GM23248 (cell line): ENCODE results near the gene ZNF45. TPM values are rescaled to one million over a fixed set of nuclear protein-coding genes. Genes with fewer than 3 reads are reported as not detected.

Source experiments
- DNase-seq: peaks from one replicate; pipeline ENCODE4 v3.0.0-alpha.2; 2015
- H2AFZ ChIP-seq: fragments of 200-600 bp; sonication (generic); 2 replicates; pipeline ENCODE4 v1.6.1; 2016; ENCODE audit warnings: antibody characterized with exemption
- H3F3A ChIP-seq: fragments of 200-600 bp; sonication (generic); 2 replicates; pipeline ENCODE4 v1.6.1; 2016; ENCODE audit warnings: mild to moderate bottlenecking, antibody characterized with exemption, mixed run types; ENCODE audit not compliant: insufficient read depth
- H3K27ac ChIP-seq: fragments of 200-600 bp; sonication (generic); 2 replicates; pipeline ENCODE4 v1.5.1; 2016; ENCODE audit warnings: mild to moderate bottlenecking
- H3K27me3 ChIP-seq: fragments of 200-600 bp; sonication (generic); replicated peaks from 2 replicates; pipeline ENCODE4 v1.6.1; 2016; ENCODE audit warnings: mild to moderate bottlenecking; ENCODE audit not compliant: insufficient read depth
- H3K36me3 ChIP-seq: fragments of 200-600 bp; sonication (generic); 2 replicates; pipeline ENCODE4 v1.6.1; 2016; ENCODE audit warnings: low read depth, mild to moderate bottlenecking
- H3K4me1 ChIP-seq: fragments of 200-600 bp; sonication (generic); 2 replicates; pipeline ENCODE4 v1.6.1; 2016; ENCODE audit warnings: mild to moderate bottlenecking; ENCODE audit not compliant: insufficient read depth
- H3K4me2 ChIP-seq: fragments of 200-600 bp; sonication (generic); one replicate; pipeline ENCODE4 v1.6.1; 2016; ENCODE audit warnings: mild to moderate bottlenecking; ENCODE audit not compliant: unreplicated experiment
- H3K4me3 ChIP-seq: fragments of 200-600 bp; sonication (generic); 2 replicates; pipeline ENCODE4 v1.5.1; 2016; ENCODE audit warnings: mild to moderate bottlenecking
- H3K79me2 ChIP-seq: fragments of 200-600 bp; sonication (generic); 2 replicates; pipeline ENCODE4 v1.6.1; 2016; ENCODE audit warnings: mild to moderate bottlenecking; ENCODE audit not compliant: insufficient read depth
- H3K9ac ChIP-seq: fragments of 200-600 bp; sonication (generic); 2 replicates; pipeline ENCODE4 v1.6.1; 2016; ENCODE audit warnings: mild to moderate bottlenecking
- H3K9me2 ChIP-seq: fragments of 200-600 bp; sonication (generic); 2 replicates; pipeline ENCODE4 v1.6.1; 2016; ENCODE audit warnings: mixed run types, mild to moderate bottlenecking, moderate library complexity; ENCODE audit not compliant: insufficient read depth
- H3K9me3 ChIP-seq: fragments of 200-600 bp; sonication (generic); one replicate; pipeline ENCODE4 v1.6.1; 2017; ENCODE audit warnings: low read depth
- H4K20me1 ChIP-seq: fragments of 200-600 bp; sonication (generic); 2 replicates; pipeline ENCODE4 v1.6.0; 2016; ENCODE audit not compliant: insufficient read depth
- EZH2 ChIP-seq: fragments of 200-600 bp; sonication (generic); IDR thresholded peaks from 2 replicates; pipeline ENCODE4 v1.6.1; 2018; ENCODE audit warnings: antibody characterized with exemption, mild to moderate bottlenecking; ENCODE audit not compliant: insufficient read depth, poor library complexity, severe bottlenecking
- EZH2phosphoT487 ChIP-seq: fragments of 200-600 bp; sonication (generic); IDR thresholded peaks from 2 replicates; pipeline ENCODE4 v1.6.1; 2018; ENCODE audit warnings: antibody characterized with exemption, moderate library complexity, mild to moderate bottlenecking, low read depth; ENCODE audit not compliant: insufficient read depth
- WGBS, 2 experiments: methylation state at CpG; one replicate each; pipeline ENCODE4 v1.1.6; 2015 to 2017; ENCODE audit warnings: low lambda C conversion rate in 2 of 2, low coverage in 1 of 2; ENCODE audit errors: missing lambda C conversion rate in 2 of 2; 5-methylcytosine and 5-hydroxymethylcytosine counted together
- in situ Hi-C: fragments of 300-500 bp; cut with MboI; formaldehyde crosslinking; loops from 2 replicates; pipeline ENCODE4 v1.15.0; 2020
- polyA plus RNA-seq: library from polyadenylated mRNA; unstranded; fragments of >200 nt; fragmentation: Nextera tagmentation; extraction: Ambion mirVana; gene quantifications from 2 replicates; pipeline ENCODE4 v1.2.1, GENCODE V29; 2016
- total RNA-seq: library from RNA; depleted of rRNA; stranded (reverse); fragments of >200 nt; shearing (Covaris generic); gene quantifications from 2 replicates; pipeline ENCODE4 v1.2.3, GENCODE V29; 2014

Gene ZNF45
- total and polyA plus RNA-seq, 2 experiments from 2014 or later: 7.7 to 8.9 TPM

GRCh38 chr19:43902399-43902798, 32.7 kb downstream of the ZNF45 start:
- Histone ChIP-seq H3K79me2 (0 out of 2 replicates have a peak, but pooled peaks cover 8% of the 10 kb centered on the region), H3F3A (no peaks in the 10 kb centered on the region), H3K4me3 (peak overlapping the region; percentile 87), H3K36me3 (peaks cover 9% of the 10 kb centered on the region; the same call in 1 of the 2 replicates), H3K4me1 (no peaks in the 10 kb centered on the region), H3K4me2 (peak overlapping the region; percentile 87), H3K9me2 (no peaks in the 10 kb centered on the region), H3K27me3 (no peaks in the 10 kb centered on the region), H3K9me3 (no peaks in the 10 kb centered on the region), H3K27ac (no peak overlapping the region), H3K9ac (no peak overlapping the region), H4K20me1 (no peaks in the 10 kb centered on the region), H2AFZ (peak overlapping the region; percentile 99)
- 91% methylated on average over 4 of the region's 4 CpGs for WGBS, 2 experiments
- no peak for TF ChIP-seq EZH2
- TF ChIP-seq EZH2phosphoT487: no peak
- in situ Hi-C loops: no loop called here
- no peak for DNase-seq

DNA sequence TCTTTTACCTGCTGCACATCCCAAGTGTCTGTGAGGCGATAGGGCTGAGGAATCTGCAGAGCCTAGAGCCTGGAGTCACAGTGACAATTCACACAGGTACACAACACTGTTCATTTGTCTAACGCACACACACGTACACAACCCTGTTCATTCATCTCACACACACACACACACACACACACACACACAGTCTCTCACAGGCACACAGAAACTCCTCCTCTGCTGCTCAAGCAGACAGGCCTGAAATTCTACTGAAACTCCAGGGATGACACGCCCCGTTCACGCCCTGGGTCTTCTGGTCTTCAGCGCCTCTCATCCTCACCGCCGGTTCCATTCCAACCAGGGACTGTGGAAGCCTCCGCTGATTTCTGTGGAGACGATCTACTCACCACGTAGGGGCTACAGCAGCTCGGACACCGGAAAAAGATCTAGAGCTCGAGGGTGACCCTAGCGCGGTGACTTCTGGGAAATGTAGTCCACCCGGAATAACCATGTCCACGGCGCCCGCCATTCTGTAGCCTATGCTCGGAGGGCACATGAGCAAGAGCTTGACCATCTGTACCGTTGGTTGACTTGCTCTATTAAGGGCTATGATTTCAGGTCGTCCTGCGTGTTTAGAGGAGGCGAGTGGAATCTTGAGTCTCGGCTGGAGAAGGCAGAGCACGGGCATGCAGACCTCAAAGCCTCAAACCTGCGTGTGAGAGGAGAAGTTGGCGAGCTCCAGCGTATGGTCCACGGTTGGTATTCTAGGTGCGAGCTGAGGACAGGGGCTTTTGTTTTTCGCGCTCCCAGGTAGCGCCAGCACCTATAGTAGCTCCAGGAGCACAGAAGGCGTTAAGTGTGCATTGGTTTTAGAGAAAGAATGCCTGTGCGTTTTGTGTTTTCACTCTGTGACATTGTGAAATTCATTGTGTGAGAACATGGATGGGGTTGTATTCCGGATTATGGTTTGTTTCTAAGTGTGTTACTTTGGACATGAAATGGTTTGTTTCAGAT, 33.4 kb downstream of the ZNF45 start:
- 11 to 12% methylated on average over 39 of the region's 39 CpGs for WGBS, 2 experiments
- in situ Hi-C loops: no loop called here
- no peak for TF ChIP-seq EZH2phosphoT487
- TF ChIP-seq EZH2: no peak
- Histone ChIP-seq H4K20me1 (no peaks in the 10 kb centered on the region), H3K9ac (peak overlapping the region; percentile 80), H2AFZ (peak overlapping the region; percentile 99), H3K4me3 (peak overlapping the region; percentile 87), H3K27ac (peak overlapping the region; percentile 33; the same call in 1 of the 2 replicates), H3K9me3 (no peaks in the 10 kb centered on the region), H3K9me2 (no peaks in the 10 kb centered on the region), H3K27me3 (no peaks in the 10 kb centered on the region), H3K4me1 (no peaks in the 10 kb centered on the region), H3K79me2 (0 out of 2 replicates have a peak, but pooled peaks cover 8% of the 10 kb centered on the region), H3K36me3 (peaks cover 9% of the 10 kb centered on the region; the same call in 1 of the 2 replicates), H3F3A (no peaks in the 10 kb centered on the region), H3K4me2 (peak overlapping the region; percentile 87)
- DNase-seq: peak; percentile 93

GRCh38 chr19:43895727-43896308, 39.3 kb downstream of the ZNF45 start:
- Histone ChIP-seq H2AFZ (no peak overlapping the region), H3K79me2 (0 out of 2 replicates have a peak, but pooled peaks cover 6% of the 10 kb centered on the region), H3K4me1 (no peaks in the 10 kb centered on the region), H3K9me2 (no peaks in the 10 kb centered on the region), H3K4me3 (no peak overlapping the region), H3K9me3 (no peaks in the 10 kb centered on the region), H4K20me1 (no peaks in the 10 kb centered on the region), H3K27me3 (no peaks in the 10 kb centered on the region), H3F3A (no peaks in the 10 kb centered on the region), H3K9ac (no peak overlapping the region), H3K36me3 (peaks cover 9% of the 10 kb centered on the region; the same call in 1 of the 2 replicates), H3K4me2 (no peak overlapping the region), H3K27ac (no peak overlapping the region)
- TF ChIP-seq EZH2 (no peak), EZH2phosphoT487 (no peak)
- 65 to 84% methylated on average over 2 of the region's 2 CpGs for WGBS, 2 experiments
- DNase-seq: no peak
- in situ Hi-C loops: no loop called here

DNA sequence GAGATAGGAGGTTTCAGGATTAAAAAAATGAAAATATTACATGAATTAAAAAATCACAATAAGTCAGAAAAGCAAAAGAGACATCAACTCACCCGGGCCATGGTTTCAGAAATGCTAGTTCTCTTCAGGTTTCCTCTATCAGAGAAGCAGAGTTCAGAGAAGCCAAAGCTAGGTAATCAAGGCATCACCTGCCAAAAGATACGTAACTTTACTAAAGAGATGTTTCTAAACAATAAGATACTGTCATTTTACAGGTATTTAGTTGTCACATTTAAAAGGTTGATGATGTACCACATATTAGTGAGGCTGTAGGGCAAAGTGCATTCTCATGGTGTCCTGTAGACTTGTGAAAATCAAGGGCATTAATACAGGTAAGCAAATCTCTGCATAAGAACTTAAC, 51.2 kb downstream of the ZNF45 start, which contains the start of gene ZNF404:
Gene ZNF404, minus strand, starts transcription at position 101 of the 400 bp plus-strand sequence.
- in situ Hi-C loops: no loop called here
- H3K27ac ChIP-seq: no peak within 1 kb of the TSS
- no peaks in the 10 kb centered on the region for H3K4me1 ChIP-seq
- H3K9me3 ChIP-seq: peaks cover 5% of the 10 kb centered on the region
- H3F3A ChIP-seq: no peaks in the 10 kb centered on the region
- H4K20me1 ChIP-seq: no peaks in the 10 kb centered on the region
- no peak within 1 kb of the TSS for H3K9ac ChIP-seq
- WGBS, 2 experiments: 31 to 33% methylated on average over 2 of the region's 2 CpGs
- no peak for DNase-seq
- H2AFZ ChIP-seq: no peak within 1 kb of the TSS
- TF ChIP-seq EZH2phosphoT487 (no peak), EZH2 (no peak)
- peaks cover 35% of the 10 kb centered on the region for H3K36me3 ChIP-seq
- H3K4me2 ChIP-seq: no peak within 1 kb of the TSS
- no peak within 1 kb of the TSS for H3K4me3 ChIP-seq
- no peaks in the 10 kb centered on the region for H3K27me3 ChIP-seq
- no peaks in the 10 kb centered on the region for H3K79me2 ChIP-seq
- no peaks in the 10 kb centered on the region for H3K9me2 ChIP-seq
